H1 (cell line): ENCODE measurements around the gene HACD2. TPM values are rescaled to one million over a fixed set of nuclear protein-coding genes. Genes with fewer than 3 reads are reported as not detected.

ENCODE experiments used
- CTCF ChIA-PET: fragments of 300-600 bp; sonication (Branson Sonifier 250); formaldehyde crosslinking; loops from one replicate; lab custom pipeline; 2021; ENCODE audit not compliant: partially characterized antibody; lab: Charles Lee
- POLR2A ChIA-PET: fragments of 300-600 bp; sonication (Branson Sonifier 250); formaldehyde crosslinking; loops from one replicate; lab custom pipeline; 2021; ENCODE audit warnings: inconsistent platforms; ENCODE audit not compliant: partially characterized antibody; lab: Charles Lee
- DNase-seq, 2 experiments: peaks; one replicate each; pipeline versions ENCODE4 v3.0.0 to v3.0.0-alpha.2; 2010 to 2022; ENCODE audit warnings: low spot score in 2 of 2, low read depth in 1 of 2, mixed read lengths in 1 of 2
- FAIRE-seq: peaks from 2 replicates; lab custom pipeline; 2011; peaks lifted over from hg19 to GRCh38; lab: Jason Lieb, UNC
- H2AFZ ChIP-seq: 2 replicates; pipeline ENCODE4 v1.8.1; 2012; ENCODE audit warnings: low read length, inconsistent platforms
- H2AK5ac ChIP-seq: 2 replicates; pipeline ENCODE4 v1.6.1; 2013; ENCODE audit warnings: low read depth, low read length
- H2BK120ac ChIP-seq: replicated peaks from 2 replicates; pipeline ENCODE3; 2013; ENCODE audit warnings: low read depth, low read length, inconsistent platforms
- H2BK12ac ChIP-seq: 2 replicates; pipeline ENCODE4 v1.6.1; 2013; ENCODE audit warnings: low read depth, low read length
- H2BK15ac ChIP-seq: 2 replicates; pipeline ENCODE4 v1.6.1; 2013; ENCODE audit warnings: low read length
- H2BK20ac ChIP-seq: 2 replicates; pipeline ENCODE4 v1.6.1; 2013; ENCODE audit warnings: low read length
- H2BK5ac ChIP-seq: 2 replicates; pipeline ENCODE4 v1.6.1; 2013; ENCODE audit warnings: low read depth, low read length
- H3K14ac ChIP-seq: 2 replicates; pipeline ENCODE4 v1.6.1; 2013; ENCODE audit warnings: inconsistent platforms; ENCODE audit not compliant: insufficient read length
- H3K18ac ChIP-seq: 2 replicates; pipeline ENCODE4 v1.6.1; 2013; ENCODE audit warnings: low read length; ENCODE audit errors: extremely low read depth
- H3K23ac ChIP-seq: 2 replicates; pipeline ENCODE4 v1.6.1; 2013; ENCODE audit warnings: inconsistent platforms; ENCODE audit not compliant: insufficient read length
- H3K23me2 ChIP-seq: 2 replicates; pipeline ENCODE4 v1.6.1; 2013; ENCODE audit warnings: low read depth, low read length
- H3K27ac ChIP-seq: 2 replicates; pipeline ENCODE4 v1.6.1; 2011; ENCODE audit warnings: low read depth, low read length, inconsistent platforms
- H3K27me3 ChIP-seq, 4 experiments: replicated peaks in 1 of 4; 1 replicate in 1 of 4; 2 replicates in 3 of 4; pipeline versions ENCODE4 v1.6.1 to v1.8.1; 2011 to 2013; ENCODE audit warnings: low read length in 3 of 4, mild to moderate bottlenecking in 3 of 4, inconsistent platforms in 2 of 4, mixed read lengths in 2 of 4, moderate library complexity in 1 of 4; ENCODE audit not compliant: control insufficient read depth in 3 of 4, insufficient read depth in 3 of 4; ENCODE audit errors: extremely low read depth in 1 of 4
- H3K36me3 ChIP-seq, 4 experiments: 2 replicates each; pipeline versions ENCODE4 v1.6.1 to v1.8.1; 2011 to 2013; ENCODE audit warnings: mild to moderate bottlenecking in 4 of 4, low read length in 3 of 4, moderate library complexity in 2 of 4, control low read depth in 1 of 4, inconsistent platforms in 1 of 4; ENCODE audit not compliant: insufficient read depth in 4 of 4, control insufficient read depth in 2 of 4
- H3K4ac ChIP-seq: replicated peaks from 2 replicates; pipeline ENCODE3; 2013; ENCODE audit warnings: low read length, low read depth, mixed read lengths, inconsistent platforms; ENCODE audit not compliant: insufficient read length
- H3K4me1 ChIP-seq, 4 experiments: replicated peaks in 1 of 4; 1 replicate in 1 of 4; 2 replicates in 3 of 4; pipeline versions ENCODE4 v1.6.1 to v1.8.1; 2011 to 2013; ENCODE audit warnings: low read length in 3 of 4, inconsistent platforms in 2 of 4, mixed read lengths in 1 of 4; ENCODE audit not compliant: insufficient read depth in 4 of 4, control insufficient read depth in 3 of 4
- H3K4me2 ChIP-seq, 2 experiments: 2 replicates each; pipeline versions ENCODE4 v1.6.1 to v1.8.1; 2011 to 2013; ENCODE audit warnings: low read depth in 2 of 2, low read length in 2 of 2, control low read depth in 1 of 2, inconsistent platforms in 1 of 2, mild to moderate bottlenecking in 1 of 2; ENCODE audit not compliant: insufficient read depth in 1 of 2
- H3K4me3 ChIP-seq, 4 experiments: fragments of 200-600, 300-600 bp in 1 of 4; sonication (generic), shearing (Covaris generic), sonication (Bioruptor Twin) in 1 of 4; 2 replicates each; pipeline versions ENCODE4 v1.5.1 to v1.8.1; 2011 to 2016; ENCODE audit warnings: low read length in 4 of 4, low read depth in 3 of 4, control low read depth in 2 of 4, inconsistent platforms in 2 of 4, mild to moderate bottlenecking in 2 of 4, mixed read lengths in 1 of 4, moderate library complexity in 1 of 4; ENCODE audit not compliant: insufficient read depth in 2 of 4; ENCODE audit errors: extremely low read depth in 1 of 4
- H3K56ac ChIP-seq: replicated peaks from 2 replicates; pipeline ENCODE3; 2013; ENCODE audit warnings: low read depth, mild to moderate bottlenecking, mixed read lengths, low read length, inconsistent platforms; ENCODE audit not compliant: insufficient read length
- H3K79me1 ChIP-seq: 2 replicates; pipeline ENCODE4 v1.6.1; 2013; ENCODE audit warnings: low read depth, low read length, control low read depth
- H3K79me2 ChIP-seq, 2 experiments: 2 replicates each; pipeline versions ENCODE4 v1.6.1 to v1.8.1; 2012 to 2013; ENCODE audit warnings: low read length in 2 of 2, mild to moderate bottlenecking in 2 of 2, inconsistent platforms in 1 of 2; ENCODE audit not compliant: insufficient read depth in 2 of 2, control insufficient read depth in 1 of 2
- H3K9ac ChIP-seq, 4 experiments: replicated peaks in 1 of 4; 1 replicate in 1 of 4; 2 replicates in 3 of 4; pipeline versions ENCODE4 v1.6.1 to v1.8.1; 2011 to 2013; ENCODE audit warnings: low read depth in 3 of 4, low read length in 3 of 4, control low read depth in 2 of 4, mild to moderate bottlenecking in 2 of 4, moderate library complexity in 2 of 4, inconsistent platforms in 1 of 4; ENCODE audit errors: extremely low read depth in 1 of 4
- H3K9me3 ChIP-seq, 2 experiments: 2 replicates each; pipeline versions ENCODE4 v1.6.1 to v1.8.1; 2012 to 2013; ENCODE audit warnings: mild to moderate bottlenecking in 2 of 2, moderate library complexity in 2 of 2, control low read depth in 1 of 2, inconsistent platforms in 1 of 2, low read depth in 1 of 2, low read length in 1 of 2, mixed read lengths in 1 of 2; ENCODE audit not compliant: insufficient read depth in 2 of 2
- H4K20me1 ChIP-seq, 2 experiments: replicated peaks in 1 of 2; 2 replicates each; pipeline versions ENCODE3 to v1.8.1; 2011 to 2013; ENCODE audit warnings: inconsistent platforms in 2 of 2, low read length in 2 of 2, mild to moderate bottlenecking in 1 of 2; ENCODE audit not compliant: insufficient read depth in 2 of 2, control insufficient read depth in 1 of 2
- H4K5ac ChIP-seq: 2 replicates; pipeline ENCODE4 v1.6.1; 2013; ENCODE audit warnings: low read length, low read depth, mixed read lengths, inconsistent platforms; ENCODE audit not compliant: insufficient read length
- H4K8ac ChIP-seq: 2 replicates; pipeline ENCODE4 v1.8.0; 2013; ENCODE audit warnings: mild to moderate bottlenecking, moderate library complexity, low read length, inconsistent platforms; ENCODE audit not compliant: insufficient read depth; ENCODE audit errors: extremely low read depth
- H4K91ac ChIP-seq: replicated peaks from 2 replicates; pipeline ENCODE3; 2013; ENCODE audit warnings: low read length, mixed read lengths, inconsistent platforms; ENCODE audit not compliant: insufficient read length
- GTF2F1 ChIP-seq: IDR thresholded peaks from 2 replicates; pipeline ENCODE4 v1.6.1; 2012; ENCODE audit warnings: low read depth, low read length, improper control_type of control experiment, borderline replicate concordance
- JUN ChIP-seq: IDR thresholded peaks from 2 replicates; pipeline ENCODE4 v1.6.1; 2011; ENCODE audit warnings: low read depth, mild to moderate bottlenecking, improper control_type of control experiment, low read length
- JUND ChIP-seq: IDR thresholded peaks from 2 replicates; pipeline ENCODE4 v1.6.1; 2011; ENCODE audit warnings: mild to moderate bottlenecking, improper control_type of control experiment, low read length
- TAF7 ChIP-seq: optimal IDR thresholded peaks from 2 replicates; pipeline ENCODE3; 2011; ENCODE audit warnings: low read depth, mild to moderate bottlenecking, inconsistent platforms, low read length, moderate library complexity, borderline replicate concordance
- WGBS, 2 experiments: shearing (Covaris generic) in 1 of 2; methylation state at CpG; one replicate each; pipeline versions ENCODE4 v1.1.6 to v1.1.7; 2013 to 2015; ENCODE audit warnings: low lambda C conversion rate in 2 of 2, mixed read lengths in 2 of 2, inconsistent platforms in 1 of 2, low coverage in 1 of 2, missing lambda C conversion rate in 1 of 2; ENCODE audit not compliant: insufficient replicate concordance in 2 of 2, insufficient coverage in 1 of 2, insufficient read length in 1 of 2; ENCODE audit errors: extremely low coverage in 1 of 2, missing lambda C conversion rate in 1 of 2; 5-methylcytosine and 5-hydroxymethylcytosine counted together
- polyA plus RNA-seq, 7 experiments: library from polyadenylated mRNA; depleted of rRNA in 3 of 7; stranded (reverse) in 5 of 7; unstranded in 2 of 7; fragments of >200 nt in 5 of 7; fragments of 200-250 nt in 2 of 7; gene quantifications; 1 replicate in 5 of 7; 2 replicates in 1 of 7; 4 replicates in 1 of 7; pipeline versions ENCODE4 v1.2.1 to v1.2.3, GENCODE V29; 2011 to 2013; ENCODE audit warnings: missing spikeins in 2 of 7, mixed read lengths in 2 of 7
- total RNA-seq: library from RNA; stranded (reverse); fragmentation: NEBNext Ultra II Directional; extraction: Animal tissue kit (Norgen Biotek cat#: 25700); gene quantifications from 2 replicates; pipeline ENCODE4 v1.2.1, GENCODE V29; 2021

Gene HACD2
- total and polyA plus RNA-seq, 2 of the 8 experiments (the other 6 are each of a cell fraction or from before 2014, with no cell fraction given), result 24.9 to 31.2 TPM

DNA sequence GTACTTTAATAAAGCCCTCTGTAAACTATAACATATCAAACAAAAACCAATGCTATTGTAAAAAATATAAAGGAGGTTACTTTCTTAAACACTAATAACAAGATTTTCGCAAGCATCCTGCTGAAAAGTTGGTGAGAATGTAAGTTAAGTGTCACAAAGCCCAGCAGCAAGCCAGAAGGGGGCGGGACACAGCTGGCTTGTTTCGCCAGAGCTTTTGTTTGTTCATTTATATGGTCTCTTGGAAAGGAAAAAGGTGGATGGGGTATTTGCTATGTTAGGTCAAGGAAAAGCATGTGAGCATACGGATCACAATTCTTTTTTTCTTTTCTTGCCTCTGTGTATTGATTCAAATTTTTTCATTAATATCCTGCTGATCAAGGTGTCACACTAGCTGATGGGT is 59.9 kb downstream of the HACD2 start:
- WGBS, 2 experiments, result 88% methylated on average over 4 of the region's 4 CpGs; no CpG with 5 or more reads in 1 of the 2 experiments
- no peak overlapping the region for H3K23ac ChIP-seq
- H2AFZ ChIP-seq, result no peak overlapping the region
- no peak overlapping the region for H2BK5ac ChIP-seq
- DNase-seq, result no peak
- no peak for FAIRE-seq
- H3K79me1 ChIP-seq, result no peaks in the 10 kb centered on the region; the same call in 1 of the 2 replicates
- no peak overlapping the region for H3K14ac ChIP-seq
- no peaks in the 10 kb centered on the region for H3K9me3 ChIP-seq
- H3K4me2 ChIP-seq, result no peak overlapping the region
- no peak overlapping the region for H3K18ac ChIP-seq
- no peaks in the 10 kb centered on the region for H3K23me2 ChIP-seq
- no peaks in the 10 kb centered on the region for H3K79me2 ChIP-seq
- no peak overlapping the region for H4K8ac ChIP-seq
- H2BK15ac ChIP-seq, result no peak overlapping the region
- H2AK5ac ChIP-seq, result no peak overlapping the region
- H3K4ac ChIP-seq, result no peak overlapping the region
- no peak overlapping the region for H3K9ac ChIP-seq
- no peak overlapping the region for H3K56ac ChIP-seq
- H3K27ac ChIP-seq, result no peak overlapping the region
- H3K4me3 ChIP-seq, result no peak overlapping the region
- no peak overlapping the region for H2BK120ac ChIP-seq
- no peak overlapping the region for H4K91ac ChIP-seq
- POLR2A ChIA-PET, result no interaction called here
- CTCF ChIA-PET, result interaction anchor here (0.6 to 1.9 kb wide), 5 partner anchors 10 to 34 kb away, joined by 3 to 5 read pairs (median 4); no protein-coding TSS in a partner anchor
- H3K36me3 ChIP-seq, result peaks cover 0 to 3% (median 1%) of the 10 kb centered on the region in 4 experiments; a peak in 2 of 8 replicates
- H3K4me1 ChIP-seq, result no peaks in the 10 kb centered on the region
- H3K27me3 ChIP-seq, result no peaks in the 10 kb centered on the region
- no peaks in the 10 kb centered on the region for H4K20me1 ChIP-seq
- no peak overlapping the region for H2BK20ac ChIP-seq
- H2BK12ac ChIP-seq, result no peak overlapping the region
- no peak overlapping the region for H4K5ac ChIP-seq
- TF ChIP-seq GTF2F1 (no peak), JUN (no peak), TAF7 (no peak), JUND (no peak)
